ENCODE results near the gene DNAH6. TPM values are rescaled to one million over a fixed set of nuclear protein-coding genes. Genes with fewer than 3 reads are reported as not detected.

DNAH6 gene
- total and polyA plus RNA-seq, 2 of the 8 experiments (the other 6 are each of a cell fraction or from before 2014, with no cell fraction given): 0.06 to 0.43 TPM

- H3K27ac ChIP-seq (ENCODE audit: low read depth, low read length): no peak overlapping the region
- no peaks in the 10 kb centered on the region for H3K36me3 ChIP-seq (ENCODE audit: control insufficient read depth in 2 of 4, insufficient read depth in 4 of 4, low read length in 3 of 4)
- no peak overlapping the region for H3K56ac ChIP-seq (replicated peaks; ENCODE audit: insufficient read length, low read depth, low read length)
- H2BK12ac ChIP-seq (ENCODE audit: low read depth, low read length): no peak overlapping the region
- H3K79me1 ChIP-seq (ENCODE audit: low read depth, low read length): no peaks in the 10 kb centered on the region
- H4K20me1 ChIP-seq (replicated peaks in 1 of 2; ENCODE audit: control insufficient read depth in 1 of 2, insufficient read depth in 2 of 2, low read length in 2 of 2): no peaks in the 10 kb centered on the region
- no peak overlapping the region for H2AFZ ChIP-seq (ENCODE audit: low read length)
- H4K91ac ChIP-seq (replicated peaks; ENCODE audit: insufficient read length, low read length): no peak overlapping the region
- no peak overlapping the region for H3K4me2 ChIP-seq (ENCODE audit: insufficient read depth in 1 of 2, low read depth in 2 of 2, low read length in 2 of 2)
- H4K8ac ChIP-seq (ENCODE audit: extremely low read depth, insufficient read depth, low read length): no peak overlapping the region
- H4K5ac ChIP-seq (ENCODE audit: insufficient read length, low read depth, low read length): no peak overlapping the region
- H2BK20ac ChIP-seq (ENCODE audit: low read length): no peak overlapping the region
- H3K4me1 ChIP-seq (replicated peaks in 1 of 4; ENCODE audit: control insufficient read depth in 3 of 4, insufficient read depth in 4 of 4, low read length in 3 of 4): no peaks in the 10 kb centered on the region
- FAIRE-seq (no peak), DNase-seq (ENCODE audit: low read depth in 1 of 2, low spot score in 2 of 2) (no peak)
- TF ChIP-seq EZH2 (IDR thresholded peaks at IDR 0.05; ENCODE audit: low read depth, low read length, severe bottlenecking) (no peak), CTBP2 (IDR thresholded peaks at IDR 0.05; ENCODE audit: borderline replicate concordance, insufficient read depth, insufficient read length, low read length) (no peak), YY1 (IDR thresholded peaks at IDR 0.05; ENCODE audit: low read depth, low read length) (no peak), ASH2L (IDR thresholded peaks at IDR 0.05; ENCODE audit: low read length) (no peak), ZNF274 (IDR thresholded peaks at IDR 0.05; ENCODE audit: borderline replicate concordance, extremely low read depth, low read length) (no peak), JUND (IDR thresholded peaks at IDR 0.05; ENCODE audit: low read length) (no peak), KDM1A (IDR thresholded peaks at IDR 0.05; ENCODE audit: borderline replicate concordance, low read length) (no peak), GTF2F1 (IDR thresholded peaks at IDR 0.05; ENCODE audit: borderline replicate concordance, low read depth, low read length) (no peak), KDM5A (IDR thresholded peaks at IDR 0.05; ENCODE audit: low read length) (no peak), POU5F1 (IDR thresholded peaks at IDR 0.05; ENCODE audit: low read depth, low read length) (no peak), RBBP5 (IDR thresholded peaks at IDR 0.05; ENCODE audit: borderline replicate concordance, low read depth, low read length) (no peak), TCF12 (IDR thresholded peaks at IDR 0.05; ENCODE audit: low read depth, low read length) (no peak), CHD1 (IDR thresholded peaks at IDR 0.05; ENCODE audit: low read depth, low read length) (no peak), RNF2 (IDR thresholded peaks at IDR 0.05; ENCODE audit: borderline replicate concordance, low read depth, low read length, missing control alignments, poor library complexity, severe bottlenecking) (no peak), SRF (IDR thresholded peaks at IDR 0.05; ENCODE audit: low read depth, low read length) (no peak)
- H3K14ac ChIP-seq (ENCODE audit: insufficient read length): no peak overlapping the region
- H3K9ac ChIP-seq (replicated peaks in 1 of 4; ENCODE audit: extremely low read depth in 1 of 4, low read depth in 3 of 4, low read length in 3 of 4): no peak overlapping the region
- no peaks in the 10 kb centered on the region for H3K9me3 ChIP-seq (ENCODE audit: insufficient read depth in 2 of 2, low read depth in 1 of 2, low read length in 1 of 2)
- no peak overlapping the region for H2AK5ac ChIP-seq (ENCODE audit: low read depth, low read length)
- H2BK120ac ChIP-seq (replicated peaks; ENCODE audit: low read depth, low read length): no peak overlapping the region
- ChIA-PET POLR2A (ENCODE audit: partially characterized antibody) (no interaction called here), CTCF (ENCODE audit: partially characterized antibody) (interaction anchor here (1.4 to 3.3 kb wide), 2 partner anchors 14 to 24 kb away, joined by 4 to 12 read pairs; no protein-coding TSS in a partner anchor)
- no peak overlapping the region for H3K4me3 ChIP-seq (ENCODE audit: extremely low read depth in 1 of 4, insufficient read depth in 2 of 4, low read depth in 3 of 4, low read length in 4 of 4)
- WGBS, 2 experiments (ENCODE audit: extremely low coverage in 1 of 2, insufficient coverage in 1 of 2, insufficient read length in 1 of 2, insufficient replicate concordance in 2 of 2, low coverage in 1 of 2, low lambda C conversion rate in 2 of 2, missing lambda C conversion rate in 1 of 2): 84% methylated on average over 1 of the region's 1 CpG; no CpG with 5 or more reads in 1 of the 2 experiments
- H3K79me2 ChIP-seq (ENCODE audit: control insufficient read depth in 1 of 2, insufficient read depth in 2 of 2, low read length in 2 of 2): no peaks in the 10 kb centered on the region
- H3K23ac ChIP-seq (ENCODE audit: insufficient read length): no peak overlapping the region
- no peak overlapping the region for H3K18ac ChIP-seq (ENCODE audit: extremely low read depth, low read length)
- H3K23me2 ChIP-seq (ENCODE audit: low read depth, low read length): no peaks in the 10 kb centered on the region
- H3K27me3 ChIP-seq (replicated peaks in 1 of 4; ENCODE audit: control insufficient read depth in 3 of 4, extremely low read depth in 1 of 4, insufficient read depth in 3 of 4, low read length in 3 of 4): no peaks in the 10 kb centered on the region
- no peak overlapping the region for H3K4ac ChIP-seq (replicated peaks; ENCODE audit: insufficient read length, low read depth, low read length)
- H2BK15ac ChIP-seq (ENCODE audit: low read length): no peak overlapping the region
- no peak overlapping the region for H2BK5ac ChIP-seq (ENCODE audit: low read depth, low read length)
Observed at GRCh38 chr2:84727315-84727714, 211.0 kb downstream of the DNAH6 start.
